Hepatocyte (in vitro differentiated cells): ENCODE results near the gene KRT83. TPM values are rescaled to one million over a fixed set of nuclear protein-coding genes. Genes with fewer than 3 reads are reported as not detected.
"Not testable (repeated sequence)": the region's sequence is repeated elsewhere in the genome, so short reads cannot be mapped to it uniquely, and the experiment has no call there.

ENCODE experiments used
- DNase-seq: peaks from one replicate; pipeline ENCODE4 v3.0.0-alpha.2; 2016; ENCODE audit warnings: low spot score
- H2AFZ ChIP-seq: fragments of 200-600 bp; sonication (generic); 2 replicates; pipeline ENCODE4 v1.6.0; 2016; ENCODE audit warnings: antibody characterized with exemption, mild to moderate bottlenecking
- H3K27ac ChIP-seq: fragments of 200-600 bp; sonication (generic); 2 replicates; pipeline ENCODE4 v1.5.1; 2016; ENCODE audit warnings: mild to moderate bottlenecking
- H3K27me3 ChIP-seq: fragments of 200-600 bp; sonication (generic); 2 replicates; pipeline ENCODE4 v1.6.1; 2016
- H3K36me3 ChIP-seq: fragments of 200-600 bp; sonication (generic); replicated peaks from 2 replicates; pipeline ENCODE4 v1.5.1; 2016; ENCODE audit warnings: low read depth; ENCODE audit not compliant: insufficient read depth
- H3K4me1 ChIP-seq: fragments of 200-600 bp; sonication (generic); 2 replicates; pipeline ENCODE4 v1.5.1; 2016; ENCODE audit warnings: mild to moderate bottlenecking, moderate library complexity; ENCODE audit not compliant: insufficient read depth
- H3K4me2 ChIP-seq: fragments of 200-600 bp; sonication (generic); 2 replicates; pipeline ENCODE4 v1.6.0; 2016
- H3K4me3 ChIP-seq: fragments of 200-600 bp; sonication (generic); 2 replicates; pipeline ENCODE4 v1.5.1; 2016; ENCODE audit warnings: mild to moderate bottlenecking
- H3K79me2 ChIP-seq: fragments of 200-600 bp; sonication (generic); 2 replicates; pipeline ENCODE4 v1.6.0; 2017; ENCODE audit warnings: mild to moderate bottlenecking
- H3K9me2 ChIP-seq: fragments of 200-600 bp; sonication (generic); replicated peaks from 2 replicates; pipeline ENCODE4 v1.6.0; 2017; ENCODE audit warnings: mild to moderate bottlenecking; ENCODE audit not compliant: insufficient read depth
- H3K9me3 ChIP-seq: fragments of 200-600 bp; sonication (generic); 2 replicates; pipeline ENCODE4 v1.5.1; 2016; ENCODE audit warnings: low read depth, mild to moderate bottlenecking
- H4K20me1 ChIP-seq: fragments of 200-600 bp; sonication (generic); 2 replicates; pipeline ENCODE4 v1.6.0; 2016; ENCODE audit warnings: mild to moderate bottlenecking; ENCODE audit not compliant: insufficient read depth, poor library complexity, severe bottlenecking
- EZH2 ChIP-seq: fragments of 200-600 bp; sonication (generic); IDR thresholded peaks from 2 replicates; pipeline ENCODE4 v1.6.1; 2016; ENCODE audit warnings: antibody characterized with exemption, mild to moderate bottlenecking, borderline replicate concordance
- EZH2phosphoT487 ChIP-seq: fragments of 200-600 bp; sonication (generic); IDR thresholded peaks from one replicate; pipeline ENCODE4 v1.6.1; 2018; ENCODE audit warnings: antibody characterized with exemption, mild to moderate bottlenecking, low read depth, moderate library complexity; ENCODE audit not compliant: unreplicated experiment, severe bottlenecking
- WGBS: methylation state at CpG from one replicate; pipeline ENCODE4 v1.1.6; 2016; ENCODE audit warnings: low lambda C conversion rate; ENCODE audit errors: missing lambda C conversion rate; 5-methylcytosine and 5-hydroxymethylcytosine counted together
- polyA plus RNA-seq: library from polyadenylated mRNA; unstranded; fragments of >200 nt; fragmentation: Nextera tagmentation; extraction: Ambion mirVana; gene quantifications from 2 replicates; pipeline ENCODE4 v1.2.1, GENCODE V29; 2016
- total RNA-seq: library from RNA; depleted of rRNA; stranded (reverse); fragments of >200 nt; gene quantifications from 2 replicates; pipeline ENCODE4 v1.2.3, GENCODE V29; 2014
- TF ChIP-seq, protein P1 (sequence below): fragments of 200-600 bp; sonication (generic); IDR thresholded peaks from 2 replicates; pipeline ENCODE4 v1.5.1; 2016; ENCODE audit warnings: antibody characterized with exemption, mild to moderate bottlenecking; ENCODE audit not compliant: poor library complexity

KRT83 gene
- total and polyA plus RNA-seq, 2 experiments from 2014 or later, result not detected

DNA sequence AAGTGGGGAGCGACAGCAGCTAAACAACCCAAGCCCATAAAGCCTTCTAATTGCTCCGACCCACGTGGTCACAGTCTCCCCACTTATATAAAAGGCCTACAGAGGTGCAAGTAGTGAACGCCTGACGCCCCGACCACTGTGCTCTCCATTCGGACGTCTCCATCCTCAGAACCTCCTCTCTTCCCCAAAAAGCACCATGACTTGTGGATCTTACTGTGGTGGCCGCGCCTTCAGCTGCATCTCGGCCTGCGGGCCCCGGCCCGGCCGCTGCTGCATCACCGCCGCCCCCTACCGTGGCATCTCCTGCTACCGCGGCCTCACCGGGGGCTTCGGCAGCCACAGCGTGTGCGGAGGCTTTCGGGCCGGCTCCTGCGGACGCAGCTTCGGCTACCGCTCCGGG is 19.5 kb downstream of the KRT83 start:
- H3K9me2 ChIP-seq, H4K20me1 ChIP-seq, DNase-seq, H3K79me2 ChIP-seq, H3K9me3 ChIP-seq, H3K4me3 ChIP-seq, H3K27ac ChIP-seq, H3K4me1 ChIP-seq, H2AFZ ChIP-seq, H3K4me2 ChIP-seq, H3K36me3 ChIP-seq: not testable (repeated sequence)
- peaks cover 20% of the 10 kb centered on the region for H3K27me3 ChIP-seq
- 88% methylated on average over 28 of the region's 31 CpGs for WGBS

DNA sequence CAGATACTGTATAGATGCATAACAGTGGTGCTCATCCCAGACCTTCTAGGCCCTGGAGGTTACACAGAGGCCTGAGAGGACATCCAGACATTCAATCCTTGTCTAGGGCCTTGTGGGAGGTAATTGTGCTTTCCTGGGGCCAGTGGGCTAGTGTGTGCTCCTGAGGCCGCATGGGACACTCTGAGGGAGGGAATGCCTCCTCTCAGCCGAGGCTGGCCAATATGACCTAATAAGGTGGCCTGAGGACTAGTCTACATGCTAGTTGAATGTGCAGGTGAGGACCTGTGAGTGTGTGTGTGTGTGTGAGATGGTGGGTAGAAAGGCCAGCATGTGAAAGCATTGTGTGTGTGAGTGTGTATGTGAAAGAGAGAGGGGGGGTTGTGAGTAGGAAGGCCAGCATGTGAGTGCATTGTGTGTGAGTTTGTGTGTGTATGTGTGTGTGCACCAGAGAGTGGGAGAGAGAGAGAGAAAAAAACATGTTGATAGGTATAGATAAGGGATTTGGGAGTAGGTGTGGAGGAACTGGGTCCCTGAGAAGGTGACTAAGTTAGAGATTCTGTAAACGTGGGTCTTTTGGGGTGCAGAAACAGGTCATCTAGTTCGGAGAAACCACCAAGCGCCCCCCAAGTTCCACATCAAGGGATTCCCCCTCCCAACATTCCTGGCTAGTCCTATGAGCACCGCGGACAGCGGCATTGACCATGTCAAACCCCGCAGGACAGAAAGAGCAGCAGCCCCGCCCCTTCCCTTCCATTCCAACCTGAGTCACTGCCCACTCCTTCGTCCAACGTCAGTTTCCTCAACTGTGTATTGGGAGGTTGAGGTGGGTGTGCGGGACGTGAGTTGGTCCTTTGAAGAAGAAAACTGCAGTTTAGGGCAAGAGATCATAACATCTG is 20.2 kb downstream of the KRT83 start:
- DNase-seq, result no peak
- H3K9me2 ChIP-seq, result no peaks in the 10 kb centered on the region
- H3K9me3 ChIP-seq, result no peaks in the 10 kb centered on the region
- H3K4me1 ChIP-seq, result no peaks in the 10 kb centered on the region
- no peak overlapping the region for H3K4me2 ChIP-seq
- H3K27me3 ChIP-seq, result peaks cover 15% of the 10 kb centered on the region
- no peak overlapping the region for H3K4me3 ChIP-seq
- no peak for TF ChIP-seq EZH2phosphoT487
- TF ChIP-seq, protein P1, sequence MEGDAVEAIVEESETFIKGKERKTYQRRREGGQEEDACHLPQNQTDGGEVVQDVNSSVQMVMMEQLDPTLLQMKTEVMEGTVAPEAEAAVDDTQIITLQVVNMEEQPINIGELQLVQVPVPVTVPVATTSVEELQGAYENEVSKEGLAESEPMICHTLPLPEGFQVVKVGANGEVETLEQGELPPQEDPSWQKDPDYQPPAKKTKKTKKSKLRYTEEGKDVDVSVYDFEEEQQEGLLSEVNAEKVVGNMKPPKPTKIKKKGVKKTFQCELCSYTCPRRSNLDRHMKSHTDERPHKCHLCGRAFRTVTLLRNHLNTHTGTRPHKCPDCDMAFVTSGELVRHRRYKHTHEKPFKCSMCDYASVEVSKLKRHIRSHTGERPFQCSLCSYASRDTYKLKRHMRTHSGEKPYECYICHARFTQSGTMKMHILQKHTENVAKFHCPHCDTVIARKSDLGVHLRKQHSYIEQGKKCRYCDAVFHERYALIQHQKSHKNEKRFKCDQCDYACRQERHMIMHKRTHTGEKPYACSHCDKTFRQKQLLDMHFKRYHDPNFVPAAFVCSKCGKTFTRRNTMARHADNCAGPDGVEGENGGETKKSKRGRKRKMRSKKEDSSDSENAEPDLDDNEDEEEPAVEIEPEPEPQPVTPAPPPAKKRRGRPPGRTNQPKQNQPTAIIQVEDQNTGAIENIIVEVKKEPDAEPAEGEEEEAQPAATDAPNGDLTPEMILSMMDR, result no peak
- TF ChIP-seq EZH2, result no peak
- H3K27ac ChIP-seq, result no peak overlapping the region
- H2AFZ ChIP-seq, result no peak overlapping the region
- 56% methylated on average over 14 of the region's 14 CpGs for WGBS
- no peaks in the 10 kb centered on the region for H3K36me3 ChIP-seq
- H4K20me1 ChIP-seq, result no peaks in the 10 kb centered on the region
- no peaks in the 10 kb centered on the region for H3K79me2 ChIP-seq

DNA sequence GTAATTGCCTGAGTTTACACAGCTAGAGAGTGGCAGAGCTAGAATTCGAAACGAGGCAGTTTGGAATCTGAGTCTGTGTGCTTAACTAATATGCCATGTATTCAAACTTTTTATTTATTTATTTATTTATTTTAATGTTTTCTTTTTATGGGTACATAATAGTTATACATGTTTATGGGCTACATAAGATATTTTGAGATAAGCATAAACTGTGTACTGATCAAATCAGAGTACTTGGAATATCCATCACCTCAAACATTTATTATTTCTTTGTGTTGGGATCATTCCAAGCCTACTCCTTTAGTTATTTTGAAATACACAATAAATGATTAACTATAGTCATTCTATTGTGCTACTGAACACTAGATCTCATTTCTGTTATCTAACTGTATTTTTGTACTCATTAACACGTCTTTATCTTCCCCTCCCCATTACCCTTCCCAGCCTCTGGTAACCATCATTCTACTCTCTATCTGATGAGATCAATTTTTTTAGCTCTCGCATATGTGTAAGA is 22.5 kb downstream of the KRT83 start:
- Histone ChIP-seq H3K27ac (no peak overlapping the region), H3K4me3 (no peak overlapping the region), H3K4me2 (no peak overlapping the region), H3K9me2 (no peaks in the 10 kb centered on the region), H4K20me1 (no peaks in the 10 kb centered on the region), H3K4me1 (no peaks in the 10 kb centered on the region), H3K9me3 (no peaks in the 10 kb centered on the region), H3K36me3 (no peaks in the 10 kb centered on the region), H2AFZ (no peak overlapping the region), H3K27me3 (peaks cover 15% of the 10 kb centered on the region), H3K79me2 (no peaks in the 10 kb centered on the region)
- WGBS, result 71% methylated on average over 4 of the region's 4 CpGs
- TF ChIP-seq EZH2, result no peak
- no peak for TF ChIP-seq EZH2phosphoT487
- TF ChIP-seq, protein P1, result no peak
- no peak for DNase-seq

DNA sequence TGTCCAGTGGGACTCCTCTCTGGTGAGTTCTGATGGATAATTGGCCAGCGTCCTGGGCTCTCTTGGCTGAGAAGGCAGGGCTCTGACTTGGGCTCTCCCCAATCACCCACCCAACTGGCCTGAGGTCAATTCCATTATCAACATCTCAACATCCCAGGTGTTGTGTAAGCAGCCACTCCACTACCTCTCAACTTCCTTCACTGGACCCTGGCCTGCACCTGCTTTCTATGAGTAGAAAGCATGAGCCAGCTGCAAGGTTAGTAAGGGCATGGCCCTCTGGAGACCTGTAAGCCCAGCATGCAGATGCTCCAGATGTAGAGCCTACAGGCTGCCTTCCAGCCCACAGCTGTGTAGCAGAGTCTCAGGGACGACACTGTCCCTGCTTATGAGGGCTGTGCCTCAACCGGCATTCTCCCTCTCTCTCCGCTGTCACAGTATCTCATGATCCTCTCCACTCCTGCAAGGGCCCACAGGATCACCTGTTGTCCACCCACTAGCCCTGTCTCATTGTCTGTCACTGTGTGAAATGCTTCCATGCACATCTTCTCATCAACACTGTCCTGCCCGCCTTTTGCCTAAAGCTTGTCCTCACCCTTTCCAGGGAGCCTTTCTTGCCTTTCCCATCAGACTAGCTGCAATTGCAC is 24.5 kb downstream of the KRT83 start:
- DNase-seq, result no peak
- Histone ChIP-seq H3K27ac (no peak overlapping the region), H3K36me3 (no peaks in the 10 kb centered on the region), H4K20me1 (no peaks in the 10 kb centered on the region), H2AFZ (no peak overlapping the region), H3K9me2 (no peaks in the 10 kb centered on the region), H3K27me3 (peaks cover 20% of the 10 kb centered on the region), H3K9me3 (no peaks in the 10 kb centered on the region), H3K4me1 (no peaks in the 10 kb centered on the region), H3K4me3 (no peak overlapping the region), H3K79me2 (no peaks in the 10 kb centered on the region), H3K4me2 (no peak overlapping the region)
- 93% methylated on average over 5 of the region's 5 CpGs for WGBS
- TF ChIP-seq EZH2 (no peak), EZH2phosphoT487 (no peak)
- TF ChIP-seq, protein P1, result no peak
